ENCODE results near the gene CD63. TPM values are rescaled to one million over a fixed set of nuclear protein-coding genes. Genes with fewer than 3 reads are reported as not detected.
A peak's percentile ranks its signal among the peaks of the same experiment; 100 is the strongest.

CD63 gene
- total and polyA plus RNA-seq, 2 of the 13 experiments (the other 11 are each of a cell fraction or from before 2014, with no cell fraction given) = 234 to 277 TPM

DNA sequence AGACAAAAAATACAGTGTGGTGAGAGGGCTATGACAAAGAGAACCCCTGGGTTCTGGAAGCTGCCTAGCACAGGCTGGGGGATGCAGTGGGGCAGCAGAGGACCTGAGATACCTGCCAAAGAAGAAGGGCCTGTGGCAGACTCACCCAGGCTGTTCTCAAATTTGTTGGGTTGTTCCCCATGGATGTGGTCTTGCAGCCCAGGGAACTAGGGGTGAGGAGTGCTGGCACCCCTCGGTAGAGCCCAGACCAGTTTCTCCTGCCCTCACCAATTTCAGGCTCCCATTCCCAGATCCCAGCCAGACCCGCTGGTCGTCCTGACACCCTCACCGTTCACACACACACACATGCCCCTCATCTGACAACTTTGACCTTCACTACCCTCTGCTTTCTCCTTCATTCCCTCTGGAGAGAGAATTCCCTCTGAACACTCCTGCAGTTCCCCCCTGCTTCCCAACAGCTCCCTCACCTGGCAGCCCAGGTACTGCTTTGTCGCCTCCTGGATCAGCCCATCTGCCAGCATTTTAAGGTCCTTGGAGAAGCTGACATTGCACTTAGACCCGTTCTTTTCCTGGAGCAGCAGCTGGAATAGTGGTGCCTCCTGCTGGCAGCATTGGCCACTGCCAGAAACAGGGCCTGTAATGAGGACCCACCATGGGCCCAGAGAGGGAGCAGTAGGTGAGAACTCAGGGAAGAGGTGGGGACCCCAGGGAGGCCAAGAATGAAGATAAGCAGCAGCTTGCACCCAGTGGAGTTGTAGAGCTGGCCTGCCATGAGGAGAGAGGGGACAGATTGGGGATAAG lies 8.2 kb upstream of the CD63 start (continued):
- TF ChIP-seq, protein P1, sequence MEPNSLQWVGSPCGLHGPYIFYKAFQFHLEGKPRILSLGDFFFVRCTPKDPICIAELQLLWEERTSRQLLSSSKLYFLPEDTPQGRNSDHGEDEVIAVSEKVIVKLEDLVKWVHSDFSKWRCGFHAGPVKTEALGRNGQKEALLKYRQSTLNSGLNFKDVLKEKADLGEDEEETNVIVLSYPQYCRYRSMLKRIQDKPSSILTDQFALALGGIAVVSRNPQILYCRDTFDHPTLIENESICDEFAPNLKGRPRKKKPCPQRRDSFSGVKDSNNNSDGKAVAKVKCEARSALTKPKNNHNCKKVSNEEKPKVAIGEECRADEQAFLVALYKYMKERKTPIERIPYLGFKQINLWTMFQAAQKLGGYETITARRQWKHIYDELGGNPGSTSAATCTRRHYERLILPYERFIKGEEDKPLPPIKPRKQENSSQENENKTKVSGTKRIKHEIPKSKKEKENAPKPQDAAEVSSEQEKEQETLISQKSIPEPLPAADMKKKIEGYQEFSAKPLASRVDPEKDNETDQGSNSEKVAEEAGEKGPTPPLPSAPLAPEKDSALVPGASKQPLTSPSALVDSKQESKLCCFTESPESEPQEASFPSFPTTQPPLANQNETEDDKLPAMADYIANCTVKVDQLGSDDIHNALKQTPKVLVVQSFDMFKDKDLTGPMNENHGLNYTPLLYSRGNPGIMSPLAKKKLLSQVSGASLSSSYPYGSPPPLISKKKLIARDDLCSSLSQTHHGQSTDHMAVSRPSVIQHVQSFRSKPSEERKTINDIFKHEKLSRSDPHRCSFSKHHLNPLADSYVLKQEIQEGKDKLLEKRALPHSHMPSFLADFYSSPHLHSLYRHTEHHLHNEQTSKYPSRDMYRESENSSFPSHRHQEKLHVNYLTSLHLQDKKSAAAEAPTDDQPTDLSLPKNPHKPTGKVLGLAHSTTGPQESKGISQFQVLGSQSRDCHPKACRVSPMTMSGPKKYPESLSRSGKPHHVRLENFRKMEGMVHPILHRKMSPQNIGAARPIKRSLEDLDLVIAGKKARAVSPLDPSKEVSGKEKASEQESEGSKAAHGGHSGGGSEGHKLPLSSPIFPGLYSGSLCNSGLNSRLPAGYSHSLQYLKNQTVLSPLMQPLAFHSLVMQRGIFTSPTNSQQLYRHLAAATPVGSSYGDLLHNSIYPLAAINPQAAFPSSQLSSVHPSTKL (CRISPR knock-in tag; IDR thresholded peaks at IDR 0.05) = peak; percentile 40; the same call in 1 of the 2 replicates
- TF ChIP-seq ELF1 (CRISPR knock-in tag; IDR thresholded peaks at IDR 0.05) (0 out of 2 replicates have a peak, but pooled peaks have one; percentile 32), GTF3A (CRISPR knock-in tag; conservative IDR thresholded peaks at IDR 0.05) (0 out of 2 replicates have a peak, but pooled peaks have one; percentile 29), NCOA2 (CRISPR knock-in tag; IDR thresholded peaks at IDR 0.05) (0 out of 2 replicates have a peak, but pooled peaks have one; percentile 12), AHR (CRISPR knock-in tag; IDR thresholded peaks at IDR 0.05) (no peak), ZSCAN30 (CRISPR knock-in tag; IDR thresholded peaks at IDR 0.05) (no peak), HDAC2 (CRISPR knock-in tag; IDR thresholded peaks at IDR 0.05) (peak; percentile 33; the same call in 1 of the 2 replicates), ZNF326 (CRISPR knock-in tag; IDR thresholded peaks at IDR 0.05; ENCODE audit: borderline replicate concordance) (no peak), RXRB (CRISPR knock-in tag; IDR thresholded peaks at IDR 0.05; ENCODE audit: borderline replicate concordance) (peak; percentile 47; the same call in 1 of the 2 replicates), STAG1 (CRISPR knock-in tag; IDR thresholded peaks at IDR 0.05) (peak; percentile 79), XRCC5 (optimal IDR thresholded peaks at IDR 0.05; ENCODE audit: low read length) (peak; percentile 96), MAZ (IDR thresholded peaks at IDR 0.05; ENCODE audit: borderline replicate concordance, low read depth, low read length) (no peak), MAZ (CRISPR knock-in tag; IDR thresholded peaks at IDR 0.05; ENCODE audit: low read depth) (0 out of 2 replicates have a peak, but pooled peaks have one; percentile 19), MAFK (conservative IDR thresholded peaks at IDR 0.05 in 1 of 2, IDR thresholded peaks at IDR 0.05 in 1 of 2; ENCODE audit: low read length in 2 of 2) (peak; percentile 84 to 90), MED1 (CRISPR knock-in tag; IDR thresholded peaks at IDR 0.05) (peak; percentile 40; the same call in 1 of the 2 replicates), LCORL (IDR thresholded peaks at IDR 0.05) (no peak), LCORL (CRISPR knock-in tag; IDR thresholded peaks at IDR 0.05) (0 out of 2 replicates have a peak, but pooled peaks have one; percentile 52), IKZF1 (IDR thresholded peaks at IDR 0.05) (no peak), ZSCAN31 (CRISPR knock-in tag; IDR thresholded peaks at IDR 0.05; ENCODE audit: low read depth) (no peak), DNMT3B (CRISPR knock-in tag; conservative IDR thresholded peaks at IDR 0.05) (no peak)
- TF ChIP-seq, protein P2, sequence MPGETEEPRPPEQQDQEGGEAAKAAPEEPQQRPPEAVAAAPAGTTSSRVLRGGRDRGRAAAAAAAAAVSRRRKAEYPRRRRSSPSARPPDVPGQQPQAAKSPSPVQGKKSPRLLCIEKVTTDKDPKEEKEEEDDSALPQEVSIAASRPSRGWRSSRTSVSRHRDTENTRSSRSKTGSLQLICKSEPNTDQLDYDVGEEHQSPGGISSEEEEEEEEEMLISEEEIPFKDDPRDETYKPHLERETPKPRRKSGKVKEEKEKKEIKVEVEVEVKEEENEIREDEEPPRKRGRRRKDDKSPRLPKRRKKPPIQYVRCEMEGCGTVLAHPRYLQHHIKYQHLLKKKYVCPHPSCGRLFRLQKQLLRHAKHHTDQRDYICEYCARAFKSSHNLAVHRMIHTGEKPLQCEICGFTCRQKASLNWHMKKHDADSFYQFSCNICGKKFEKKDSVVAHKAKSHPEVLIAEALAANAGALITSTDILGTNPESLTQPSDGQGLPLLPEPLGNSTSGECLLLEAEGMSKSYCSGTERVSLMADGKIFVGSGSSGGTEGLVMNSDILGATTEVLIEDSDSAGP (CRISPR knock-in tag; IDR thresholded peaks at IDR 0.05; ENCODE audit: borderline replicate concordance) = peak; percentile 72; the same call in 1 of the 2 replicates
- TF ChIP-seq, protein P3, sequence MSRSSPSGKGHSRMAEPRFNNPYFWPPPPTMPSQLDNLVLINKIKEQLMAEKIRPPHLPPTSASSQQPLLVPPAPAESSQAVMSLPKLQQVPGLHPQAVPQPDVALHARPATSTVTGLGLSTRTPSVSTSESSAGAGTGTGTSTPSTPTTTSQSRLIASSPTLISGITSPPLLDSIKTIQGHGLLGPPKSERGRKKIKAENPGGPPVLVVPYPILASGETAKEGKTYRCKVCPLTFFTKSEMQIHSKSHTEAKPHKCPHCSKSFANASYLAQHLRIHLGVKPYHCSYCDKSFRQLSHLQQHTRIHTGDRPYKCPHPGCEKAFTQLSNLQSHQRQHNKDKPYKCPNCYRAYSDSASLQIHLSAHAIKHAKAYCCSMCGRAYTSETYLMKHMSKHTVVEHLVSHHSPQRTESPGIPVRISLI (CRISPR knock-in tag; IDR thresholded peaks at IDR 0.05; ENCODE audit: borderline replicate concordance) = no peak
- TF ChIP-seq, protein P4, sequence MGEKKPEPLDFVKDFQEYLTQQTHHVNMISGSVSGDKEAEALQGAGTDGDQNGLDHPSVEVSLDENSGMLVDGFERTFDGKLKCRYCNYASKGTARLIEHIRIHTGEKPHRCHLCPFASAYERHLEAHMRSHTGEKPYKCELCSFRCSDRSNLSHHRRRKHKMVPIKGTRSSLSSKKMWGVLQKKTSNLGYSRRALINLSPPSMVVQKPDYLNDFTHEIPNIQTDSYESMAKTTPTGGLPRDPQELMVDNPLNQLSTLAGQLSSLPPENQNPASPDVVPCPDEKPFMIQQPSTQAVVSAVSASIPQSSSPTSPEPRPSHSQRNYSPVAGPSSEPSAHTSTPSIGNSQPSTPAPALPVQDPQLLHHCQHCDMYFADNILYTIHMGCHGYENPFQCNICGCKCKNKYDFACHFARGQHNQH (CRISPR knock-in tag; IDR thresholded peaks at IDR 0.05) = peak; percentile 63; the same call in 1 of the 2 replicates

Measured in HepG2 (cell line).